ENCODE measurements around the gene SYNE1.

DNA sequence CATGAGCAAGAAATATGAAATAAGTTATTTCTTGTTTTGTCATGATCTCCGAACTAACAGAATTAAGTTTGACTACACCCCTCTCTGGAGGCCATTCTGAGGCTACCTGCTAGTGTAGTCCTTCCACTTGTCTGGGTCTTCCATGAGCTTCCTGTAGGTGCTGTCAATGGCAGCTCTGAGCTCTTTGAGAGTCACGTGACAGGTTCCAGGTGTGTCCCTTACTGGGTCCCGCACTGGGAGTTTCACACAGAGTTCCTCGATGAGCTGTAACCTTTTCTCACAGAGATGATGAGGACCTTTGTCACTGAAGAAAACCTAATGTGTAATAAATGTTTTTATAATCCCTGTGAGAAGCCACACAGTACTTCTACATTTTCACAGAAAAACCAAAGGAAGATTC, 186.6 kb downstream of the SYNE1 start:
- TF ChIP-seq, protein P1, sequence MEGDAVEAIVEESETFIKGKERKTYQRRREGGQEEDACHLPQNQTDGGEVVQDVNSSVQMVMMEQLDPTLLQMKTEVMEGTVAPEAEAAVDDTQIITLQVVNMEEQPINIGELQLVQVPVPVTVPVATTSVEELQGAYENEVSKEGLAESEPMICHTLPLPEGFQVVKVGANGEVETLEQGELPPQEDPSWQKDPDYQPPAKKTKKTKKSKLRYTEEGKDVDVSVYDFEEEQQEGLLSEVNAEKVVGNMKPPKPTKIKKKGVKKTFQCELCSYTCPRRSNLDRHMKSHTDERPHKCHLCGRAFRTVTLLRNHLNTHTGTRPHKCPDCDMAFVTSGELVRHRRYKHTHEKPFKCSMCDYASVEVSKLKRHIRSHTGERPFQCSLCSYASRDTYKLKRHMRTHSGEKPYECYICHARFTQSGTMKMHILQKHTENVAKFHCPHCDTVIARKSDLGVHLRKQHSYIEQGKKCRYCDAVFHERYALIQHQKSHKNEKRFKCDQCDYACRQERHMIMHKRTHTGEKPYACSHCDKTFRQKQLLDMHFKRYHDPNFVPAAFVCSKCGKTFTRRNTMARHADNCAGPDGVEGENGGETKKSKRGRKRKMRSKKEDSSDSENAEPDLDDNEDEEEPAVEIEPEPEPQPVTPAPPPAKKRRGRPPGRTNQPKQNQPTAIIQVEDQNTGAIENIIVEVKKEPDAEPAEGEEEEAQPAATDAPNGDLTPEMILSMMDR (conservative IDR thresholded peaks at IDR 0.05): no peak
- no peak for TF ChIP-seq ZFX (IDR thresholded peaks at IDR 0.05)

All from C4-2B (cell line).